NCI-H1105 treated with DMSO at 0.1 percent for 48 hours (cell line): ENCODE results near the gene SLC6A17.
A peak's percentile ranks its signal among the peaks of the same experiment; 100 is the strongest.

Source experiments
- DNase-seq: peaks from one replicate; lab custom pipeline; 2025; lab: John Stamatoyannopoulos, UW

The SLC6A17 gene

GRCh38 chr1:110205156-110205555, 54.9 kb downstream of the SLC6A17 start:
- DNase-seq = no peak

- no peak for DNase-seq
Observed at GRCh38 chr1:110205591-110206155, 55.4 kb downstream of the SLC6A17 start.

GRCh38 chr1:110206261-110206920, 56.1 kb downstream of the SLC6A17 start:
- no peak for DNase-seq

GRCh38 chr1:110207831-110208230, 57.5 kb downstream of the SLC6A17 start:
- peak; percentile 58 for DNase-seq

- no peak for DNase-seq
Observed at GRCh38 chr1:110208916-110209645, 58.8 kb downstream of the SLC6A17 start.

GRCh38 chr1:110209715-110210603, 59.7 kb downstream of the SLC6A17 start, which contains the start of gene KCNC4:
Gene KCNC4, plus strand, starts transcription at chr1:110210314. Its CDS starts 1,186 bp downstream, at chr1:110211500.
- DNase-seq = peak; percentile 82

- DNase-seq = peak; percentile 38
Observed at GRCh38 chr1:110210604-110211495, 60.6 kb downstream of the SLC6A17 start.

GRCh38 chr1:110211496-110212168, 61.3 kb downstream of the SLC6A17 start:
- DNase-seq = peak; percentile 38

- DNase-seq = peak; percentile 74
Observed at GRCh38 chr1:110212169-110213142, 62.2 kb downstream of the SLC6A17 start.

- no peak for DNase-seq
Observed at GRCh38 chr1:110213143-110213540, 62.8 kb downstream of the SLC6A17 start.

GRCh38 chr1:110214454-110215404, 64.4 kb downstream of the SLC6A17 start:
- DNase-seq = no peak

- no peak for DNase-seq
Observed at GRCh38 chr1:110215621-110216515, 65.6 kb downstream of the SLC6A17 start.

- no peak for DNase-seq
Observed at GRCh38 chr1:110216844-110217444, 66.7 kb downstream of the SLC6A17 start.

GRCh38 chr1:110218137-110218536, 67.8 kb downstream of the SLC6A17 start:
- DNase-seq = no peak

- DNase-seq = no peak
Observed at GRCh38 chr1:110218739-110219138, 68.4 kb downstream of the SLC6A17 start.

- no peak for DNase-seq
Observed at GRCh38 chr1:110220324-110220723, 70.0 kb downstream of the SLC6A17 start.

GRCh38 chr1:110221119-110221518, 70.8 kb downstream of the SLC6A17 start:
- no peak for DNase-seq
